Kidney epithelial cell (primary cell): ENCODE results near the gene C11orf86. TPM values are rescaled to one million over a fixed set of nuclear protein-coding genes. Genes with fewer than 3 reads are reported as not detected.

Experiments used
- DNase-seq: peaks from one replicate; pipeline ENCODE4 v3.0.0-alpha.2; 2010; ENCODE audit warnings: low read depth
- H3K27me3 ChIP-seq: 2 replicates; pipeline ENCODE4 v1.6.0; 2011; ENCODE audit warnings: low read length; ENCODE audit not compliant: control insufficient read depth, insufficient read depth
- H3K36me3 ChIP-seq: 2 replicates; pipeline ENCODE4 v1.5.1; 2011; ENCODE audit warnings: low read length; ENCODE audit not compliant: control insufficient read depth, insufficient read depth
- H3K4me3 ChIP-seq: 2 replicates; pipeline ENCODE4 v1.5.1; 2011; ENCODE audit warnings: low read depth, mild to moderate bottlenecking, control low read depth, low read length
- total RNA-seq: library from RNA; depleted of rRNA; stranded (reverse); fragments of >200 nt; gene quantifications from 2 replicates; pipeline ENCODE4 v1.2.3, GENCODE V29; 2015
- TF ChIP-seq, protein P1 (sequence below): IDR thresholded peaks from 2 replicates; pipeline ENCODE4 v1.5.1; 2011; ENCODE audit warnings: mild to moderate bottlenecking, moderate library complexity, low read length, control low read depth, inconsistent platforms; ENCODE audit not compliant: insufficient read depth, poor library complexity, severe bottlenecking

The C11orf86 gene
- total RNA-seq, 1 donor from 2014 or later, result not detected

DNA sequence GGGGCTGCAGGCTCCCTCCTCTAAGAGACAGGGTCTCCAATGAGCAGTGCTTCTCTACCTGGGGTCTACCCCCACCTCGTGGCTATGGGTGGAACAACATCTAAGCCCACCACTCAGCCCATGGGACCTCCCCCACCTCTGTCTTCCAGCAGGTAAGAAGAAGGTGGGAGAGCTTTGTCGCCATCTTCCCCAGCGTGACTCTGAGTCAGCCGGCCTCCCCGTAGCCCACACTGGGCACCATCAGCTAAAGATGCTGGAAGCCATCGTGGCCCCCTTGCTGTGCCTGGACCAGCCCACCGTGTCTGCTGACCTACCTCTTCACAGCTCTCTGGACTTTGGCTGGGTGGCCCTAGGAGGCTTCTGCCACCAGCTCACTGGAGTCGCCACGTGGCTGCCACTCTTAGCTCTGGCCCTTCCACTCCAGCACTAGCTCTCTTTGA is 944 bp downstream of the C11orf86 start:
- DNase-seq, result no peak

DNA sequence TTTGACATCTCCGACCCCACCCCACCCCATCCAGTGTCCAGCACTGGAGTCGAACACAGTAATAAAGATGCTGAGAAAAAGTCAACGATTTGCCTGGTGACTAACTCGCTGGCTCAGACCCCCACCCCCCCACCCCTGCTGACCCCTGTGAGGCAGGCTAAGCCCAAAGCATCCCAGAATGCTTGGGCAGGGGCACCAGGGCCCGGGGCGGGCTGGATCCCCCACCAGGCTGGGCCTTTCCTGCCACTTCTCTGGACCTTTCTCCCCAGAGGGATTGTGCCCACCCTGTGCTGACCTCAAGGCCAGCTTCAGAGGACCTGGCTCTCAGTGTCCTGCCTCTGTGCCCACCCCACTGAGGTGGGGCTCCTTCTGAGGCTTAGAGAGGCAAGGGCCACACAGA is 1.8 kb downstream of the C11orf86 start:
- DNase-seq, result no peak
- TF ChIP-seq, protein P1, sequence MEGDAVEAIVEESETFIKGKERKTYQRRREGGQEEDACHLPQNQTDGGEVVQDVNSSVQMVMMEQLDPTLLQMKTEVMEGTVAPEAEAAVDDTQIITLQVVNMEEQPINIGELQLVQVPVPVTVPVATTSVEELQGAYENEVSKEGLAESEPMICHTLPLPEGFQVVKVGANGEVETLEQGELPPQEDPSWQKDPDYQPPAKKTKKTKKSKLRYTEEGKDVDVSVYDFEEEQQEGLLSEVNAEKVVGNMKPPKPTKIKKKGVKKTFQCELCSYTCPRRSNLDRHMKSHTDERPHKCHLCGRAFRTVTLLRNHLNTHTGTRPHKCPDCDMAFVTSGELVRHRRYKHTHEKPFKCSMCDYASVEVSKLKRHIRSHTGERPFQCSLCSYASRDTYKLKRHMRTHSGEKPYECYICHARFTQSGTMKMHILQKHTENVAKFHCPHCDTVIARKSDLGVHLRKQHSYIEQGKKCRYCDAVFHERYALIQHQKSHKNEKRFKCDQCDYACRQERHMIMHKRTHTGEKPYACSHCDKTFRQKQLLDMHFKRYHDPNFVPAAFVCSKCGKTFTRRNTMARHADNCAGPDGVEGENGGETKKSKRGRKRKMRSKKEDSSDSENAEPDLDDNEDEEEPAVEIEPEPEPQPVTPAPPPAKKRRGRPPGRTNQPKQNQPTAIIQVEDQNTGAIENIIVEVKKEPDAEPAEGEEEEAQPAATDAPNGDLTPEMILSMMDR, result no peak
- H3K4me3 ChIP-seq, result no peak overlapping the region
- H3K36me3 ChIP-seq, result no peaks in the 10 kb centered on the region
- no peaks in the 10 kb centered on the region for H3K27me3 ChIP-seq

More for the DNA sequence above, 944 bp downstream of the C11orf86 start:
- Histone ChIP-seq H3K27me3 (no peaks in the 10 kb centered on the region), H3K4me3 (no peak overlapping the region), H3K36me3 (no peaks in the 10 kb centered on the region)
- TF ChIP-seq, protein P1, result peak; percentile 83

DNA sequence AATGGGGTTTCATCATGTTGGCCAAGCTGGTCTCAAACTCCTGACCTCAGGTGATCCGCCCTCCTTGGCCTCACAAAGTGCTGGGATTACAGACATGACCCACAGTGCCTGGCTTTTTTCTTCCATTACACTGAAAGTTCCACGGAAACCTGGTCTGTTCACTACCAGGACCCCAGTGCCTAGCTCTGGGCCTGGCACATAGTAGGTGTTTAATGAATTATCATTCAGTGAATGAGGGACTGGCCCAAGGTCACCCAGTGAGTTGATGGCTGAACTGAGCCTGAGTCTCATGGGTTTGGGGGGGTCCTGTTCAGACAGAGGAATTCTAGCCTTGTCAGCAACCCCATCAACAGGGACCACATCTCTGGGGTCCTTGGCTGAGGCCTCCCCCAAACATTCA is 3.1 kb downstream of the C11orf86 start:
- no peak for DNase-seq
- Histone ChIP-seq H3K36me3 (no peaks in the 10 kb centered on the region), H3K4me3 (no peak overlapping the region), H3K27me3 (no peaks in the 10 kb centered on the region)
- TF ChIP-seq, protein P1, result no peak

DNA sequence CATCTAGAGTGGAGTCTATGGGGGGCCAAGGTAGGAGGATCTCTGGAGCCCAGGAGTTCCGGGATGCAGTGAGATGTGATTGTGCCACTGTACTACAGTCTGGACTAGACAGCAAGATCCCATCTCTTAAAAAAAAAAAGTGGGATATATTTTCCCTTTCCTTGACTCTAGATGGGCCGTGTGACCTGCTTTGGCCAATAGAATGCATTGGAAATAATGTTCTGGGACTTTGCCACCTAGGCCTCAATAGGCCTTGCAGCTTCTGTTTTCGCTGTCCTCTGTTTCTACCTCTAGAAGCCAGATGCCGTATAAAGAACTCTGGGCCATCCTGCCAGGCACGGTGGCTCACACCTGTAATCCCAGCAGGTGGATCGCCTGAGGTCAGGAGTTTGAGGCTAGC is 3.6 kb downstream of the C11orf86 start:
- TF ChIP-seq, protein P1, result no peak
- Histone ChIP-seq H3K4me3 (no peak overlapping the region), H3K36me3 (no peaks in the 10 kb centered on the region), H3K27me3 (no peaks in the 10 kb centered on the region)
- DNase-seq, result no peak

DNA sequence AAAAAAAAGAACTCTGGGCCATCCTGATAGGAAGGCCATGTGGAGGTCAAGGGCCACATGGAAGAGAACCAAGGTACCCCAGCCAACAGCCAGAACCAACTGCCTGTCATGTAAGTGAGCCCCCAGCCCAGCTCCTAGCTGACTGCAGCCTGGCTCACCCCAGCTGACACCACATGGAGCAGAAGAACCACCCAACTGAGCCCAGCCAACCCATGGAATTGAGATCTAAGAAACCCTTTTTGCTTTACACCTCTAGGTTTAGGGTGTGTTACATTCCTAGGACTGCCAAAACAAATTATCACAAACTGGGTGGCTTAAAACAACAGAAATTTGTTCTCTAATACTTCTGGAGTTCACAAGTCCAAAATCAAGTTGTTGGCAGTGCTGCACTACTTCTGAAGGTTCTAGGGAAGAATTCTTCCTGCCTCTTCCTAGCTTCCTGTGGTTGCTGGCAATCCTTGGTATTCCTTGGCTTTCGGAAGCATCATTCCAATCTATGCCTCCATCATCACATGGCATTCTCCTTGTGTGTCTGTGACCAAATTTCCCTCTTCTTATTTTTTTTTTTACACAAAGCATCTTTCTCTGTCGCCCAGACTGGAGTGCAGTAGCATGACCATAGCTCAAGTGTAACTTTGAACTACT is 4.4 kb downstream of the C11orf86 start:
- no peak for DNase-seq
- no peaks in the 10 kb centered on the region for H3K27me3 ChIP-seq
- no peaks in the 10 kb centered on the region for H3K36me3 ChIP-seq
- H3K4me3 ChIP-seq, result no peak overlapping the region
- TF ChIP-seq, protein P1, result no peak
